Mesenchymal stem cell (in vitro differentiated cells and primary cell): Measurements from ENCODE around the gene SEMA3D.

ENCODE experiments used
- DNase-seq: peaks from one replicate; pipeline ENCODE4 v3.0.0-alpha.2; 2013
- H2AFZ ChIP-seq: one replicate; pipeline ENCODE4 v1.6.1; 2013; ENCODE audit warnings: low read depth, mild to moderate bottlenecking, control low read depth, inconsistent platforms, low read length, moderate library complexity
- H2AK5ac ChIP-seq: 2 replicates; pipeline ENCODE4 v1.6.1; 2013; ENCODE audit warnings: low read length, moderate library complexity, mild to moderate bottlenecking, inconsistent platforms; ENCODE audit not compliant: severe bottlenecking
- H2BK120ac ChIP-seq: one replicate; pipeline ENCODE4 v1.6.1; 2013; ENCODE audit warnings: low read depth, mild to moderate bottlenecking, inconsistent platforms, low read length, moderate library complexity
- H2BK12ac ChIP-seq, 2 experiments: one replicate each; pipeline ENCODE4 v1.6.1; 2013; ENCODE audit warnings: inconsistent platforms in 2 of 2, low read length in 2 of 2, mild to moderate bottlenecking in 2 of 2, moderate library complexity in 2 of 2, control low read depth in 1 of 2
- H2BK15ac ChIP-seq: one replicate; pipeline ENCODE4 v1.6.1; 2013; ENCODE audit warnings: mild to moderate bottlenecking, low read depth, inconsistent platforms; ENCODE audit not compliant: poor library complexity, severe bottlenecking
- H2BK5ac ChIP-seq: 2 replicates; pipeline ENCODE4 v1.6.1; 2013; ENCODE audit warnings: low read depth, mild to moderate bottlenecking, low read length, control low read depth, inconsistent platforms; ENCODE audit not compliant: poor library complexity, severe bottlenecking
- H3K14ac ChIP-seq, 2 experiments: one replicate each; pipeline ENCODE4 v1.6.1; 2013; ENCODE audit warnings: inconsistent platforms in 2 of 2, low read length in 2 of 2, control low read depth in 1 of 2, mild to moderate bottlenecking in 1 of 2, moderate library complexity in 1 of 2
- H3K18ac ChIP-seq, 2 experiments: one replicate each; pipeline ENCODE4 v1.6.1; 2013; ENCODE audit warnings: inconsistent platforms in 2 of 2, low read length in 2 of 2, control low read depth in 1 of 2, low read depth in 1 of 2, mild to moderate bottlenecking in 1 of 2
- H3K23ac ChIP-seq, 2 experiments: one replicate each; pipeline ENCODE4 v1.6.1; 2013; ENCODE audit warnings: inconsistent platforms in 2 of 2, low read length in 2 of 2, mild to moderate bottlenecking in 2 of 2, moderate library complexity in 2 of 2, control low read depth in 1 of 2
- H3K27ac ChIP-seq: 2 replicates; pipeline ENCODE4 v1.5.1; 2013; ENCODE audit warnings: mild to moderate bottlenecking, moderate library complexity, low read length, control low read depth, inconsistent platforms; ENCODE audit not compliant: poor library complexity, severe bottlenecking
- H3K27me3 ChIP-seq, 2 experiments: 2 replicates each; pipeline versions ENCODE4 v1.6.1 to v1.7.0; 2013; ENCODE audit warnings: low read length in 2 of 2, mild to moderate bottlenecking in 2 of 2, moderate library complexity in 2 of 2, control low read depth in 1 of 2, inconsistent platforms in 1 of 2; ENCODE audit not compliant: control insufficient read depth in 1 of 2, insufficient read depth in 1 of 2
- H3K36me3 ChIP-seq, 2 experiments: 2 replicates each; pipeline versions ENCODE4 v1.6.1 to v1.7.0; 2013; ENCODE audit warnings: low read length in 2 of 2, control low read depth in 1 of 2, inconsistent platforms in 1 of 2, low read depth in 1 of 2, mild to moderate bottlenecking in 1 of 2; ENCODE audit not compliant: insufficient read depth in 2 of 2, control insufficient read depth in 1 of 2
- H3K4ac ChIP-seq, 2 experiments: one replicate each; pipeline ENCODE4 v1.6.1; 2013; ENCODE audit warnings: inconsistent platforms in 2 of 2, low read length in 2 of 2, mild to moderate bottlenecking in 2 of 2, moderate library complexity in 2 of 2, control low read depth in 1 of 2, low read depth in 1 of 2
- H3K4me1 ChIP-seq: 2 replicates; pipeline ENCODE4 v1.6.1; 2013; ENCODE audit warnings: low read depth, low read length, control low read depth; ENCODE audit not compliant: control insufficient read depth, insufficient read depth
- H3K4me2 ChIP-seq: 2 replicates; pipeline ENCODE4 v1.6.1; 2013; ENCODE audit warnings: low read length, mild to moderate bottlenecking, inconsistent platforms; ENCODE audit not compliant: poor library complexity, severe bottlenecking
- H3K4me3 ChIP-seq, 2 experiments: 2 replicates each; pipeline versions ENCODE4 v1.5.1 to v1.7.0; 2013; ENCODE audit warnings: low read length in 2 of 2, mild to moderate bottlenecking in 2 of 2, control low read depth in 1 of 2, low read depth in 1 of 2; ENCODE audit not compliant: insufficient read depth in 1 of 2
- H3K79me1 ChIP-seq: replicated peaks from 2 replicates; pipeline ENCODE4 v1.6.1; 2013; ENCODE audit warnings: mild to moderate bottlenecking, control low read depth, low read length, inconsistent platforms; ENCODE audit not compliant: poor library complexity, severe bottlenecking
- H3K9ac ChIP-seq: 2 replicates; pipeline ENCODE4 v1.7.0; 2013; ENCODE audit warnings: mild to moderate bottlenecking, low read length, moderate library complexity
- H3K9me3 ChIP-seq: 2 replicates; pipeline ENCODE4 v1.7.0; 2013; ENCODE audit warnings: mild to moderate bottlenecking, low read length; ENCODE audit not compliant: control insufficient read depth
- H4K8ac ChIP-seq: one replicate; pipeline ENCODE4 v1.6.1; 2013; ENCODE audit warnings: inconsistent platforms, mild to moderate bottlenecking, low read length, moderate library complexity
- H4K91ac ChIP-seq: one replicate; pipeline ENCODE4 v1.6.1; 2013; ENCODE audit warnings: mild to moderate bottlenecking, low read length, inconsistent platforms
- WGBS: methylation state at CpG from one replicate; pipeline ENCODE4 v1.1.7; 2013; ENCODE audit warnings: mixed read lengths; 5-methylcytosine and 5-hydroxymethylcytosine counted together

Gene SEMA3D

GRCh38 chr7:85221796-85222195 is 34.9 kb upstream of the SEMA3D start:
- Histone ChIP-seq H3K4me3 (no peak overlapping the region), H2BK5ac (no peak overlapping the region), H3K36me3 (no peaks in the 10 kb centered on the region), H3K9ac (no peak overlapping the region), H2AK5ac (no peak overlapping the region), H2BK120ac (no peak overlapping the region), H3K18ac (no peak overlapping the region), H3K27me3 (no peaks in the 10 kb centered on the region), H2BK15ac (no peak overlapping the region), H2BK12ac (no peak overlapping the region), H4K8ac (no peak overlapping the region), H3K14ac (no peak overlapping the region), H3K4me1 (no peaks in the 10 kb centered on the region), H3K4ac (no peak overlapping the region), H3K9me3 (no peaks in the 10 kb centered on the region), H3K27ac (no peak overlapping the region), H3K23ac (no peak overlapping the region), H4K91ac (no peak overlapping the region), H3K79me1 (no peaks in the 10 kb centered on the region), H2AFZ (no peak overlapping the region), H3K4me2 (no peak overlapping the region)
- no peak for DNase-seq

- DNase-seq = no peak
- Histone ChIP-seq H3K4ac (no peak overlapping the region), H3K4me2 (no peak overlapping the region), H4K91ac (no peak overlapping the region), H3K4me1 (no peaks in the 10 kb centered on the region), H3K9ac (no peak overlapping the region), H2BK5ac (no peak overlapping the region), H2BK15ac (no peak overlapping the region), H3K18ac (no peak overlapping the region), H3K36me3 (no peaks in the 10 kb centered on the region), H4K8ac (no peak overlapping the region), H2AFZ (no peak overlapping the region), H3K79me1 (no peaks in the 10 kb centered on the region), H3K9me3 (no peaks in the 10 kb centered on the region), H2BK12ac (no peak overlapping the region), H3K23ac (no peak overlapping the region), H3K27ac (no peak overlapping the region), H3K14ac (no peak overlapping the region), H2BK120ac (no peak overlapping the region), H3K27me3 (no peaks in the 10 kb centered on the region), H3K4me3 (no peak overlapping the region), H2AK5ac (no peak overlapping the region)
These were observed 33.8 kb upstream of the SEMA3D start for GRCh38 chr7:85220651-85221050.

- Histone ChIP-seq H3K18ac (no peak overlapping the region), H3K27me3 (no peaks in the 10 kb centered on the region), H2AFZ (no peak overlapping the region), H2BK15ac (no peak overlapping the region), H3K4me1 (no peaks in the 10 kb centered on the region), H2BK12ac (no peak overlapping the region), H3K23ac (no peak overlapping the region), H3K27ac (no peak overlapping the region), H3K79me1 (no peaks in the 10 kb centered on the region), H3K4me2 (no peak overlapping the region), H3K36me3 (no peaks in the 10 kb centered on the region), H4K8ac (no peak overlapping the region), H2BK120ac (no peak overlapping the region), H3K4me3 (no peak overlapping the region), H2BK5ac (no peak overlapping the region), H2AK5ac (no peak overlapping the region), H3K14ac (no peak overlapping the region), H3K9ac (no peak overlapping the region), H4K91ac (no peak overlapping the region), H3K9me3 (no peaks in the 10 kb centered on the region), H3K4ac (no peak overlapping the region)
- WGBS = 100% methylated on average over 1 of the region's 2 CpGs
- DNase-seq = no peak
These were observed 33.2 kb upstream of the SEMA3D start for GRCh38 chr7:85220023-85220422.

GRCh38 chr7:85217085-85217484 is 30.2 kb upstream of the SEMA3D start:
- Histone ChIP-seq H3K23ac (no peak overlapping the region), H3K4me1 (no peaks in the 10 kb centered on the region), H2BK15ac (no peak overlapping the region), H2AK5ac (no peak overlapping the region), H2AFZ (no peak overlapping the region), H3K18ac (no peak overlapping the region), H3K27me3 (no peaks in the 10 kb centered on the region), H3K4me3 (no peak overlapping the region), H3K9ac (no peak overlapping the region), H4K91ac (no peak overlapping the region), H2BK5ac (no peak overlapping the region), H3K27ac (no peak overlapping the region), H4K8ac (no peak overlapping the region), H3K4ac (no peak overlapping the region), H3K4me2 (no peak overlapping the region), H3K14ac (no peak overlapping the region), H3K36me3 (no peaks in the 10 kb centered on the region), H3K79me1 (no peaks in the 10 kb centered on the region), H2BK12ac (no peak overlapping the region), H3K9me3 (no peaks in the 10 kb centered on the region), H2BK120ac (no peak overlapping the region)
- 100% methylated on average over 1 of the region's 2 CpGs for WGBS
- no peak for DNase-seq
